D721Med (cell line): ENCODE data around the gene UROD.

ENCODE experiments used
- DNase-seq: peaks from one replicate; pipeline ENCODE4 v3.0.0; 2011; ENCODE audit warnings: low spot score; ENCODE audit not compliant: insufficient read length
- FAIRE-seq: peaks from 2 replicates; lab custom pipeline; 2011; peaks lifted over from hg19 to GRCh38; lab: Jason Lieb, UNC
- CTCF ChIP-seq: IDR thresholded peaks from 2 replicates; pipeline ENCODE4 v1.5.1; 2012; ENCODE audit warnings: mild to moderate bottlenecking, control low read depth; ENCODE audit not compliant: insufficient read depth; ENCODE audit errors: missing control alignments

UROD gene

GRCh38 chr1:45065083-45065482, 53.0 kb downstream of the UROD start:
- no peak for FAIRE-seq
- DNase-seq: no peak
- no peak for TF ChIP-seq CTCF
